ENCODE data around the gene DGLUCY. TPM values are rescaled to one million over a fixed set of nuclear protein-coding genes. Genes with fewer than 3 reads are reported as not detected.

DGLUCY gene
- total and polyA plus RNA-seq, 4 donors, result 17.9 to 58.1 (median 24.9) TPM

GRCh38 chr14:91143862-91144261, 30.0 kb downstream of the DGLUCY start (continued):
- TF ChIP-seq ZBTB33 (IDR thresholded peaks at IDR 0.05) (peak; percentile 23), RAD21 (IDR thresholded peaks at IDR 0.05) (peak in 1 of 2 donors; percentile 14), YY1 (IDR thresholded peaks at IDR 0.05) (no peak), EGR1 (IDR thresholded peaks at IDR 0.05; ENCODE audit: low read depth in 2 of 2) (no peak)

- no peak overlapping the region for H3K9ac ChIP-seq (ENCODE audit: low read depth in 1 of 2, low read length in 2 of 2)
- no peak for DNase-seq (ENCODE audit: low spot score)
- peaks cover 0 to 6% (median 3%) of the 10 kb centered on the region in 4 donors for H3K36me3 ChIP-seq (ENCODE audit: control insufficient read depth in 4 of 4, insufficient read depth in 3 of 4, low read depth in 1 of 4, low read length in 3 of 4)
- no peaks in the 10 kb centered on the region for H3K27me3 ChIP-seq (ENCODE audit: control insufficient read depth in 4 of 4, insufficient read depth in 4 of 4, low read length in 3 of 4)
- peak overlapping the region; percentile 69 to 78 for H3K27ac ChIP-seq (ENCODE audit: low read depth in 1 of 2, low read length in 2 of 2)
- peaks cover 4 to 26% (median 13%) of the 10 kb centered on the region in 4 donors for H3K4me1 ChIP-seq (ENCODE audit: control insufficient read depth in 4 of 4, insufficient read depth in 4 of 4, low read length in 3 of 4)
- H3K4me3 ChIP-seq (ENCODE audit: low read depth in 1 of 3, low read length in 3 of 3), result no peak overlapping the region
- WGBS, result 88% methylated on average over 5 of the region's 5 CpGs
- H3K9me3 ChIP-seq (ENCODE audit: control insufficient read depth in 4 of 4, low read length in 3 of 4), result no peaks in the 10 kb centered on the region
- TF ChIP-seq REST (IDR thresholded peaks at IDR 0.05) (no peak), FOXA1 (IDR thresholded peaks at IDR 0.05) (no peak), RAD21 (IDR thresholded peaks at IDR 0.05) (no peak), HNF4G (IDR thresholded peaks at IDR 0.05) (no peak)
These were observed 30.7 kb downstream of the DGLUCY start for GRCh38 chr14:91144425-91145145.

GRCh38 chr14:91145391-91146160, 31.7 kb downstream of the DGLUCY start:
- Histone ChIP-seq H3K9ac (ENCODE audit: low read depth in 1 of 2, low read length in 2 of 2) (no peak overlapping the region), H3K36me3 (ENCODE audit: control insufficient read depth in 4 of 4, insufficient read depth in 3 of 4, low read depth in 1 of 4, low read length in 3 of 4) (peaks cover 0 to 6% (median 3%) of the 10 kb centered on the region in 4 donors), H3K27ac (ENCODE audit: low read depth in 1 of 2, low read length in 2 of 2) (no peak overlapping the region), H3K4me3 (ENCODE audit: low read depth in 1 of 3, low read length in 3 of 3) (no peak overlapping the region), H3K9me3 (ENCODE audit: control insufficient read depth in 4 of 4, low read length in 3 of 4) (no peaks in the 10 kb centered on the region), H3K27me3 (ENCODE audit: control insufficient read depth in 4 of 4, insufficient read depth in 4 of 4, low read length in 3 of 4) (no peaks in the 10 kb centered on the region), H3K4me1 (ENCODE audit: control insufficient read depth in 4 of 4, insufficient read depth in 4 of 4, low read length in 3 of 4) (peaks cover 6 to 29% (median 15%) of the 10 kb centered on the region in 4 donors)
- no peak for TF ChIP-seq RAD21 (IDR thresholded peaks at IDR 0.05)
- TF ChIP-seq MAX (IDR thresholded peaks at IDR 0.05), result no peak
- 94% methylated on average over 11 of the region's 11 CpGs for WGBS
- no peak for DNase-seq (ENCODE audit: low spot score)

All from liver (tissue), 9 donors.